ENCODE data around the gene GPX4.

DNA sequence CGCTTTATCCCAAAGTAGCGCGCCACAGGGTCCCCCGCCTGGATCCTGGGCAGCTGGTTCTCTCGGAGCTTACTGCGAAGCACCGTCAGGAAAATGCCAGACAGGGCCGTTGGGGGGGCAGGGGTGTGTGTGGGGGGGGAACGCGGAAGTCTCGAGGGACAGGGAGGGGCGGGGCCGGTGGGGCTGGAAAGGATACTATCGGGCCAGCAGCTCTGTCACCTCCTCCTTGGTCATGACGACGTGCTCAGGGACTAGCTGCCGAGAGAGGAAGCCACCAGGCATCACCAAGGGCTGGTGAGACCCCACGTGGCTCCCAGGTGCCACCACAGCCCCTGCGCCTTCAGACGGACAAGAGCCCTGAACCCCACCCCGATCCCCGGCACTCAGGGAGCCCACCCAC lies 13.9 kb upstream of the GPX4 start:
- TF ChIP-seq, protein P1, sequence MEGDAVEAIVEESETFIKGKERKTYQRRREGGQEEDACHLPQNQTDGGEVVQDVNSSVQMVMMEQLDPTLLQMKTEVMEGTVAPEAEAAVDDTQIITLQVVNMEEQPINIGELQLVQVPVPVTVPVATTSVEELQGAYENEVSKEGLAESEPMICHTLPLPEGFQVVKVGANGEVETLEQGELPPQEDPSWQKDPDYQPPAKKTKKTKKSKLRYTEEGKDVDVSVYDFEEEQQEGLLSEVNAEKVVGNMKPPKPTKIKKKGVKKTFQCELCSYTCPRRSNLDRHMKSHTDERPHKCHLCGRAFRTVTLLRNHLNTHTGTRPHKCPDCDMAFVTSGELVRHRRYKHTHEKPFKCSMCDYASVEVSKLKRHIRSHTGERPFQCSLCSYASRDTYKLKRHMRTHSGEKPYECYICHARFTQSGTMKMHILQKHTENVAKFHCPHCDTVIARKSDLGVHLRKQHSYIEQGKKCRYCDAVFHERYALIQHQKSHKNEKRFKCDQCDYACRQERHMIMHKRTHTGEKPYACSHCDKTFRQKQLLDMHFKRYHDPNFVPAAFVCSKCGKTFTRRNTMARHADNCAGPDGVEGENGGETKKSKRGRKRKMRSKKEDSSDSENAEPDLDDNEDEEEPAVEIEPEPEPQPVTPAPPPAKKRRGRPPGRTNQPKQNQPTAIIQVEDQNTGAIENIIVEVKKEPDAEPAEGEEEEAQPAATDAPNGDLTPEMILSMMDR (IDR thresholded peaks at IDR 0.05): no peak
- TF ChIP-seq POLR2AphosphoS5 (IDR thresholded peaks at IDR 0.05; ENCODE audit: low read depth, low read length): no peak
- TF ChIP-seq, protein P2, sequence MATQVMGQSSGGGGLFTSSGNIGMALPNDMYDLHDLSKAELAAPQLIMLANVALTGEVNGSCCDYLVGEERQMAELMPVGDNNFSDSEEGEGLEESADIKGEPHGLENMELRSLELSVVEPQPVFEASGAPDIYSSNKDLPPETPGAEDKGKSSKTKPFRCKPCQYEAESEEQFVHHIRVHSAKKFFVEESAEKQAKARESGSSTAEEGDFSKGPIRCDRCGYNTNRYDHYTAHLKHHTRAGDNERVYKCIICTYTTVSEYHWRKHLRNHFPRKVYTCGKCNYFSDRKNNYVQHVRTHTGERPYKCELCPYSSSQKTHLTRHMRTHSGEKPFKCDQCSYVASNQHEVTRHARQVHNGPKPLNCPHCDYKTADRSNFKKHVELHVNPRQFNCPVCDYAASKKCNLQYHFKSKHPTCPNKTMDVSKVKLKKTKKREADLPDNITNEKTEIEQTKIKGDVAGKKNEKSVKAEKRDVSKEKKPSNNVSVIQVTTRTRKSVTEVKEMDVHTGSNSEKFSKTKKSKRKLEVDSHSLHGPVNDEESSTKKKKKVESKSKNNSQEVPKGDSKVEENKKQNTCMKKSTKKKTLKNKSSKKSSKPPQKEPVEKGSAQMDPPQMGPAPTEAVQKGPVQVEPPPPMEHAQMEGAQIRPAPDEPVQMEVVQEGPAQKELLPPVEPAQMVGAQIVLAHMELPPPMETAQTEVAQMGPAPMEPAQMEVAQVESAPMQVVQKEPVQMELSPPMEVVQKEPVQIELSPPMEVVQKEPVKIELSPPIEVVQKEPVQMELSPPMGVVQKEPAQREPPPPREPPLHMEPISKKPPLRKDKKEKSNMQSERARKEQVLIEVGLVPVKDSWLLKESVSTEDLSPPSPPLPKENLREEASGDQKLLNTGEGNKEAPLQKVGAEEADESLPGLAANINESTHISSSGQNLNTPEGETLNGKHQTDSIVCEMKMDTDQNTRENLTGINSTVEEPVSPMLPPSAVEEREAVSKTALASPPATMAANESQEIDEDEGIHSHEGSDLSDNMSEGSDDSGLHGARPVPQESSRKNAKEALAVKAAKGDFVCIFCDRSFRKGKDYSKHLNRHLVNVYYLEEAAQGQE (IDR thresholded peaks at IDR 0.05; ENCODE audit: insufficient read depth in 1 of 2, low read depth in 2 of 2, low read length in 1 of 2): no peak
- TF ChIP-seq SIN3A (IDR thresholded peaks at IDR 0.05; ENCODE audit: borderline replicate concordance, insufficient read depth, low read depth, low read length): no peak
- no peak for TF ChIP-seq TCF7L2 (IDR thresholded peaks at IDR 0.05; ENCODE audit: low read depth, low read length)

Data from Panc1 (cell line).